SK-N-SH (cell line): Measurements from ENCODE around the gene SYPL2. TPM values are rescaled to one million over a fixed set of nuclear protein-coding genes. Genes with fewer than 3 reads are reported as not detected.

Experiments used
- CTCF ChIA-PET: fragments of 300-600, 350-600 bp; formaldehyde crosslinking; extraction: SDS; loops from one replicate; lab custom pipeline; 2021; lab: Yijun Ruan, JAX
- POLR2A ChIA-PET: fragments of 350-600 bp; sonication (Branson Sonifier 250); formaldehyde crosslinking; extraction: SDS; loops from one replicate; lab custom pipeline; 2020; ENCODE audit warnings: antibody characterized with exemption, inconsistent platforms; lab: Yijun Ruan, JAX
- DNase-seq: peaks from one replicate; pipeline ENCODE4 v3.0.0; 2012
- H2AFZ ChIP-seq: fragments of 200-600 bp; sonication (generic); 2 replicates; pipeline ENCODE4 v1.8.1; 2016; ENCODE audit warnings: antibody characterized with exemption, mild to moderate bottlenecking, low read depth
- H3F3A ChIP-seq: fragments of 200-600 bp; sonication (generic); replicated peaks from 2 replicates; pipeline ENCODE3; 2016; ENCODE audit warnings: antibody characterized with exemption, mild to moderate bottlenecking; ENCODE audit not compliant: insufficient read depth
- H3K27ac ChIP-seq, 2 experiments: fragments of 200-500 bp in 1 of 2; fragments of 200-600 bp in 1 of 2; sonication (Bioruptor generic) in 1 of 2; sonication (generic), shearing (Covaris generic) in 1 of 2; 2 replicates each; pipeline versions ENCODE4 v1.5.1 to v1.6.1; 2014 to 2016; ENCODE audit warnings: low read depth in 2 of 2, inconsistent platforms in 1 of 2, low read length in 1 of 2, mild to moderate bottlenecking in 1 of 2, mixed read lengths in 1 of 2
- H3K27me3 ChIP-seq: fragments of 200-600 bp; sonication (generic), shearing (Covaris generic); 2 replicates; pipeline ENCODE4 v1.6.1; 2016; ENCODE audit warnings: mixed run types; ENCODE audit not compliant: insufficient read depth
- H3K36me3 ChIP-seq, 2 experiments: fragments of 200-500 bp in 1 of 2; fragments of 200-600 bp in 1 of 2; sonication (Bioruptor generic) in 1 of 2; sonication (generic) in 1 of 2; replicated peaks in 1 of 2; 2 replicates each; pipeline versions ENCODE3 to v1.5.1; 2014 to 2016; ENCODE audit warnings: low read length in 1 of 2, mild to moderate bottlenecking in 1 of 2; ENCODE audit not compliant: insufficient read depth in 2 of 2, control insufficient read depth in 1 of 2
- H3K4me1 ChIP-seq, 2 experiments: fragments of 200-500 bp in 1 of 2; fragments of 200-600 bp in 1 of 2; sonication (Bioruptor generic) in 1 of 2; sonication (generic), shearing (Covaris generic) in 1 of 2; 2 replicates each; pipeline versions ENCODE4 v1.5.1 to v1.6.1; 2014 to 2016; ENCODE audit warnings: low read depth in 1 of 2, low read length in 1 of 2, mixed run types in 1 of 2; ENCODE audit not compliant: insufficient read depth in 2 of 2, control insufficient read depth in 1 of 2
- H3K4me2 ChIP-seq: fragments of 200-600 bp; sonication (generic), shearing (Covaris generic); 2 replicates; pipeline ENCODE4 v1.6.1; 2017; ENCODE audit warnings: mixed run types
- H3K4me3 ChIP-seq, 2 experiments: fragments of 200-500 bp in 1 of 2; fragments of 200-600 bp in 1 of 2; sonication (Bioruptor generic) in 1 of 2; sonication (generic), shearing (Covaris generic) in 1 of 2; 2 replicates each; pipeline versions ENCODE4 v1.5.1 to v1.8.1; 2014 to 2016; ENCODE audit warnings: low read depth in 2 of 2, inconsistent platforms in 1 of 2, low read length in 1 of 2, mild to moderate bottlenecking in 1 of 2, mixed read lengths in 1 of 2, moderate library complexity in 1 of 2
- H3K79me2 ChIP-seq: fragments of 200-600 bp; sonication (generic); 2 replicates; pipeline ENCODE4 v1.8.1; 2017; ENCODE audit warnings: mild to moderate bottlenecking; ENCODE audit not compliant: insufficient read depth
- H3K9ac ChIP-seq: fragments of 200-600 bp; sonication (generic); 2 replicates; pipeline ENCODE4 v1.6.1; 2017; ENCODE audit warnings: mixed run types
- H3K9me2 ChIP-seq: fragments of 200-600 bp; sonication (generic); 2 replicates; pipeline ENCODE4 v1.6.1; 2017; ENCODE audit warnings: mixed run types
- H3K9me3 ChIP-seq: fragments of 200-600 bp; sonication (generic); 2 replicates; pipeline ENCODE4 v1.6.1; 2017; ENCODE audit warnings: mixed run types, mild to moderate bottlenecking, moderate library complexity
- H4K20me1 ChIP-seq: fragments of 200-600 bp; sonication (generic); 2 replicates; pipeline ENCODE4 v1.6.1; 2017; ENCODE audit warnings: mild to moderate bottlenecking, mixed run types; ENCODE audit not compliant: insufficient read depth
- CTCF ChIP-seq: fragments of 200-600 bp; sonication (generic); IDR thresholded peaks from 2 replicates; pipeline ENCODE4 v1.6.1; 2017; ENCODE audit warnings: antibody characterized with exemption, mild to moderate bottlenecking, moderate library complexity
- EP300 ChIP-seq, 2 experiments: IDR thresholded peaks; 2 replicates each; pipeline versions ENCODE4 v1.4.0 to v1.6.1; 2012; ENCODE audit warnings: borderline replicate concordance in 1 of 2, low read depth in 1 of 2, low read length in 1 of 2
- FOXJ3 ChIP-seq: sonication (generic); formaldehyde crosslinking; IDR thresholded peaks from 2 replicates; pipeline ENCODE4 v1.5.1; 2020; ENCODE audit warnings: mild to moderate bottlenecking, missing genetic modification reagents
- GABPA ChIP-seq: IDR thresholded peaks from 2 replicates; pipeline ENCODE4 v1.4.0; 2012; ENCODE audit warnings: low read depth, mild to moderate bottlenecking
- JUND ChIP-seq: IDR thresholded peaks from 2 replicates; pipeline ENCODE4 v1.4.0; 2012
- NFIC ChIP-seq: IDR thresholded peaks from 2 replicates; pipeline ENCODE4 v1.4.0; 2012; ENCODE audit warnings: borderline replicate concordance
- POLR2AphosphoS5 ChIP-seq: IDR thresholded peaks from 2 replicates; pipeline ENCODE4 v1.6.1; 2012; ENCODE audit warnings: low read depth, low read length
- RAD21 ChIP-seq: IDR thresholded peaks from 2 replicates; pipeline ENCODE4 v1.6.1; 2012; ENCODE audit warnings: mild to moderate bottlenecking, low read length
- RCOR1 ChIP-seq: fragments of 150-350 bp; IDR thresholded peaks from 2 replicates; pipeline ENCODE4 v1.6.1; 2017; ENCODE audit warnings: antibody characterized with exemption, low read length
- RXRA ChIP-seq: IDR thresholded peaks from 2 replicates; pipeline ENCODE4 v1.4.0; 2012; ENCODE audit warnings: low read depth, mild to moderate bottlenecking, borderline replicate concordance
- SIN3A ChIP-seq: IDR thresholded peaks from 2 replicates; pipeline ENCODE4 v1.6.1; 2012; ENCODE audit warnings: low read depth, mild to moderate bottlenecking, low read length, moderate library complexity, borderline replicate concordance
- SMC3 ChIP-seq: IDR thresholded peaks from 2 replicates; pipeline ENCODE4 v1.6.1; 2012; ENCODE audit warnings: low read depth, low read length, improper control_type of control experiment
- TAF1 ChIP-seq: IDR thresholded peaks from 2 replicates; pipeline ENCODE4 v1.6.1; 2012; ENCODE audit warnings: low read depth, mild to moderate bottlenecking, low read length, moderate library complexity, borderline replicate concordance
- TCF12 ChIP-seq: IDR thresholded peaks from 2 replicates; pipeline ENCODE4 v1.4.0; 2012
- TEAD4 ChIP-seq: IDR thresholded peaks from 2 replicates; pipeline ENCODE4 v1.4.0; 2012; ENCODE audit warnings: mild to moderate bottlenecking, borderline replicate concordance; ENCODE audit not compliant: insufficient read depth
- USF1 ChIP-seq: IDR thresholded peaks from 2 replicates; pipeline ENCODE4 v1.4.0; 2012; ENCODE audit warnings: low read depth, borderline replicate concordance
- USF2 ChIP-seq: fragments of 150-350 bp; IDR thresholded peaks from 2 replicates; pipeline ENCODE4 v1.6.1; 2017; ENCODE audit warnings: antibody characterized with exemption, low read length, low read depth, borderline replicate concordance
- ZBTB33 ChIP-seq: IDR thresholded peaks from 2 replicates; pipeline ENCODE4 v1.4.0; 2012; ENCODE audit warnings: low read depth, borderline replicate concordance
- WGBS: methylation state at CpG from one replicate; pipeline ENCODE4 v1.1.6; 2017; ENCODE audit warnings: low lambda C conversion rate; 5-methylcytosine and 5-hydroxymethylcytosine counted together
- polyA plus RNA-seq, 3 experiments: library from polyadenylated mRNA; depleted of rRNA; stranded (reverse); fragments of >200 nt; gene quantifications; 2 replicates each; pipeline ENCODE4 v1.2.3, GENCODE V29; 2012
- TF ChIP-seq, protein P1 (sequence below): IDR thresholded peaks from 2 replicates; pipeline ENCODE4 v1.4.0; 2012; ENCODE audit warnings: low read depth
- TF ChIP-seq, protein P2 (sequence below): IDR thresholded peaks from 2 replicates; pipeline ENCODE4 v1.6.1; 2012; ENCODE audit warnings: mild to moderate bottlenecking, low read depth, low read length, moderate library complexity

Gene SYPL2
- polyA plus RNA-seq, 1 of the 3 experiments (the other 2 are of a cell fraction) = 0.03 TPM

DNA sequence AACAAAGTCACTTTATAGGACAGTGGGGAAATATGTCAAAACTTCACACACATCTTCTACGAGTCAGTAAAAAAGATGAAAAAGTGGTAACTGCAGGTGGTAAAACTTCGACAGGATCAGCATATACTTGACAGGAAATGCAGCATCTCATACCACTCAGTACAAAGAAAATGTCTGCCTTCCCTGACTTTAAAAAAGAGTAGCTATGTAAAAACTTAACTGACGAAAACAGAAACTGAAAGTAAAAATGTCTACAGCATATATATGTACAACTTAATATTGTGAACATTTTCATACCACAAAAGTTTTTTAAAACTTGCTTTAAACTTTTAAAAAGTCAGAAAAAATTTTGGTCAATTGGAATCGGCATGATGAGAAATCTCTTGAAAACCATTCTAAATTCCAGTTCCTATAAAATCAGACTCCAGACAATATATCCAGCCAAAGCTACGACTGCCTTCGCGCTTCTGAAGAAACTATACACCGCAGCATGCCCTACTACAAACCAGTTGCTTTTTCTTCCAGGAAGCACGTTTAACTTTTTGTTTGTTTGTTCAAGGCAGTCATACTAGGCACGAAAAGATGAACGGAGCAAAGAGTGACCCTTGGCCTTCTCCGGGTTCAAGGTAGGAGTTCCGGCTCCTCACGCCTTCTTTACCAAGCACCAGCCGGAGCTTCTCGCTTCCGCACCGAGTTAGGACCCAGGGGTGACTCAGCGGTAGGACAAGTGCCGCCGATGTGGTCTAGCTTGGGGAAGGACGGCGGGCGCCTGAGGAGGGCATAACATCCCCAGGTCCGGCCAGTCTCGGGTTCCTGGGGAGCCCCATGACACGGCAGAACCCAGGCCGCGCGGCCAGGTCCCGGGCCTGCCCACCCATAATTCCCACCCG is 40.7 kb upstream of the SYPL2 start:
- no peaks in the 10 kb centered on the region for H3K27me3 ChIP-seq
- peak overlapping the region; percentile 86 for H3K4me2 ChIP-seq
- no peak for DNase-seq
- peak overlapping the region; percentile 78 for H3K9ac ChIP-seq
- H3K79me2 ChIP-seq = peaks cover 65% of the 10 kb centered on the region
- no peaks in the 10 kb centered on the region for H3K9me2 ChIP-seq
- ChIA-PET POLR2A (no interaction called here), CTCF (interaction anchor here (0.8 to 4.0 kb wide), 12 partner anchors 8 to 172 kb away, joined by 3 to 22 read pairs (median 6); partner anchors contain the start of genes ATXN7L2 and CYB561D1)
- peak overlapping the region; percentile 83 to 92 for H3K4me3 ChIP-seq
- no peak overlapping the region for H2AFZ ChIP-seq
- peaks cover 4 to 13% of the 10 kb centered on the region in 2 experiments; a peak in 3 of 4 replicates for H3K4me1 ChIP-seq
- 3% methylated on average over 19 of the region's 32 CpGs for WGBS
- H3K9me3 ChIP-seq = no peaks in the 10 kb centered on the region
- peaks cover 6 to 8% of the 10 kb centered on the region in 2 experiments for H3K36me3 ChIP-seq
- no peak for TF ChIP-seq USF1
- TF ChIP-seq SIN3A = no peak
- TF ChIP-seq TEAD4 = no peak
- no peak for TF ChIP-seq NFIC
- TF ChIP-seq, protein P1, sequence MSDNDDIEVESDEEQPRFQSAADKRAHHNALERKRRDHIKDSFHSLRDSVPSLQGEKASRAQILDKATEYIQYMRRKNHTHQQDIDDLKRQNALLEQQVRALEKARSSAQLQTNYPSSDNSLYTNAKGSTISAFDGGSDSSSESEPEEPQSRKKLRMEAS = no peak
- TF ChIP-seq USF2 = no peak
- no peak for TF ChIP-seq EP300 (IDR thresholded peaks at IDR 0.05; ENCODE audit: borderline replicate concordance in 1 of 2, low read depth in 1 of 2, low read length in 1 of 2)
- no peak for TF ChIP-seq RAD21
- TF ChIP-seq, protein P2, sequence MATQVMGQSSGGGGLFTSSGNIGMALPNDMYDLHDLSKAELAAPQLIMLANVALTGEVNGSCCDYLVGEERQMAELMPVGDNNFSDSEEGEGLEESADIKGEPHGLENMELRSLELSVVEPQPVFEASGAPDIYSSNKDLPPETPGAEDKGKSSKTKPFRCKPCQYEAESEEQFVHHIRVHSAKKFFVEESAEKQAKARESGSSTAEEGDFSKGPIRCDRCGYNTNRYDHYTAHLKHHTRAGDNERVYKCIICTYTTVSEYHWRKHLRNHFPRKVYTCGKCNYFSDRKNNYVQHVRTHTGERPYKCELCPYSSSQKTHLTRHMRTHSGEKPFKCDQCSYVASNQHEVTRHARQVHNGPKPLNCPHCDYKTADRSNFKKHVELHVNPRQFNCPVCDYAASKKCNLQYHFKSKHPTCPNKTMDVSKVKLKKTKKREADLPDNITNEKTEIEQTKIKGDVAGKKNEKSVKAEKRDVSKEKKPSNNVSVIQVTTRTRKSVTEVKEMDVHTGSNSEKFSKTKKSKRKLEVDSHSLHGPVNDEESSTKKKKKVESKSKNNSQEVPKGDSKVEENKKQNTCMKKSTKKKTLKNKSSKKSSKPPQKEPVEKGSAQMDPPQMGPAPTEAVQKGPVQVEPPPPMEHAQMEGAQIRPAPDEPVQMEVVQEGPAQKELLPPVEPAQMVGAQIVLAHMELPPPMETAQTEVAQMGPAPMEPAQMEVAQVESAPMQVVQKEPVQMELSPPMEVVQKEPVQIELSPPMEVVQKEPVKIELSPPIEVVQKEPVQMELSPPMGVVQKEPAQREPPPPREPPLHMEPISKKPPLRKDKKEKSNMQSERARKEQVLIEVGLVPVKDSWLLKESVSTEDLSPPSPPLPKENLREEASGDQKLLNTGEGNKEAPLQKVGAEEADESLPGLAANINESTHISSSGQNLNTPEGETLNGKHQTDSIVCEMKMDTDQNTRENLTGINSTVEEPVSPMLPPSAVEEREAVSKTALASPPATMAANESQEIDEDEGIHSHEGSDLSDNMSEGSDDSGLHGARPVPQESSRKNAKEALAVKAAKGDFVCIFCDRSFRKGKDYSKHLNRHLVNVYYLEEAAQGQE = no peak
- no peak for TF ChIP-seq RCOR1
- no peak for TF ChIP-seq ZBTB33
- no peak for TF ChIP-seq SMC3
- no peak for TF ChIP-seq FOXJ3 (CRISPR knock-in tag)
- TF ChIP-seq RXRA = no peak
- no peak for TF ChIP-seq CTCF
- TF ChIP-seq TAF1 = no peak
- no peak for TF ChIP-seq POLR2AphosphoS5
- no peak for TF ChIP-seq GABPA
- TF ChIP-seq TCF12 = no peak
- TF ChIP-seq JUND = no peak
- peaks cover 30% of the 10 kb centered on the region for H4K20me1 ChIP-seq
- peak overlapping the region; percentile 57 to 90 for H3K27ac ChIP-seq
- peaks cover 14% of the 10 kb centered on the region for H3F3A ChIP-seq
